Astrocyte (in vitro differentiated cells and primary cell): ENCODE results near the gene TSPAN32.

Source experiments
- EZH2 ChIP-seq: IDR thresholded peaks from 2 replicates; pipeline ENCODE4 v1.6.1; 2012; ENCODE audit warnings: mild to moderate bottlenecking, low read length, inconsistent platforms; ENCODE audit not compliant: insufficient read depth
- TF ChIP-seq, protein P1 (sequence below): IDR thresholded peaks from 2 replicates; pipeline ENCODE4 v1.5.1; 2011; ENCODE audit warnings: low read depth, mild to moderate bottlenecking, inconsistent platforms, low read length, moderate library complexity; ENCODE audit not compliant: insufficient read depth

DNA sequence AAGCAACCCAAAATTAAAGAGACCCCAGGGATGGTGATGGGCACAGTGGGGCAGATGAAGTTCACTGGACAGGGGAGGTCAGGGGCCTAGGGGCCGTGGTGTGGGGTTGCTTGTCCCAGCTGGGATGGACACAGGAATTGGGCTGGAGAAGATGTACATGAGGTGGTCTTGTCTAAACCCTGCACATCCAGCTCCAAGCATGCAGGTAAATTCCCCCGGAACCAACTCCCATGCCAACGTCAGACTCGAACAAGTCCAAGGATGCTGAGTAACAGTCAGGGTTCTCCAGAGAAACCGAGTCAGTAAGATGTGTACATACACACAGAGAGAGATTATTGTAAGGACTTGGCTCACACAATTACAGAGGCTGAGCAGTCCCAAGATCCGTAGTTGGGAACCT lies 28.9 kb downstream of the TSPAN32 start:
- TF ChIP-seq, protein P1, sequence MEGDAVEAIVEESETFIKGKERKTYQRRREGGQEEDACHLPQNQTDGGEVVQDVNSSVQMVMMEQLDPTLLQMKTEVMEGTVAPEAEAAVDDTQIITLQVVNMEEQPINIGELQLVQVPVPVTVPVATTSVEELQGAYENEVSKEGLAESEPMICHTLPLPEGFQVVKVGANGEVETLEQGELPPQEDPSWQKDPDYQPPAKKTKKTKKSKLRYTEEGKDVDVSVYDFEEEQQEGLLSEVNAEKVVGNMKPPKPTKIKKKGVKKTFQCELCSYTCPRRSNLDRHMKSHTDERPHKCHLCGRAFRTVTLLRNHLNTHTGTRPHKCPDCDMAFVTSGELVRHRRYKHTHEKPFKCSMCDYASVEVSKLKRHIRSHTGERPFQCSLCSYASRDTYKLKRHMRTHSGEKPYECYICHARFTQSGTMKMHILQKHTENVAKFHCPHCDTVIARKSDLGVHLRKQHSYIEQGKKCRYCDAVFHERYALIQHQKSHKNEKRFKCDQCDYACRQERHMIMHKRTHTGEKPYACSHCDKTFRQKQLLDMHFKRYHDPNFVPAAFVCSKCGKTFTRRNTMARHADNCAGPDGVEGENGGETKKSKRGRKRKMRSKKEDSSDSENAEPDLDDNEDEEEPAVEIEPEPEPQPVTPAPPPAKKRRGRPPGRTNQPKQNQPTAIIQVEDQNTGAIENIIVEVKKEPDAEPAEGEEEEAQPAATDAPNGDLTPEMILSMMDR, result no peak
- TF ChIP-seq EZH2, result no peak
